GM19467 (cell line): ENCODE data around the gene CACNA1B.
"Not testable (repeated sequence)": the region's sequence is repeated elsewhere in the genome, so short reads cannot be mapped to it uniquely, and the experiment has no call there.

ENCODE experiments used
- ATAC-seq: cut with Tn5 transposase; IDR thresholded peaks from one replicate; pipeline ENCODE4 v1.9.1; 2021; ENCODE audit warnings: mild to moderate bottlenecking, moderate library complexity; ENCODE audit not compliant: unreplicated experiment

Gene CACNA1B

GRCh38 chr9:138095813-138096518 is 218.4 kb downstream of the CACNA1B start:
- no peak for ATAC-seq

GRCh38 chr9:138096519-138096845 is 218.9 kb downstream of the CACNA1B start:
- no peak for ATAC-seq

- no peak for ATAC-seq
Observed at GRCh38 chr9:138097501-138097991, 220.0 kb downstream of the CACNA1B start.

GRCh38 chr9:138098116-138098907 is 220.7 kb downstream of the CACNA1B start:
- no peak for ATAC-seq

- no peak for ATAC-seq
Observed at GRCh38 chr9:138098908-138099791, 221.6 kb downstream of the CACNA1B start.

GRCh38 chr9:138099803-138100598 is 222.4 kb downstream of the CACNA1B start:
- ATAC-seq: no peak

- ATAC-seq: no peak
Observed at GRCh38 chr9:138100711-138101350, 223.2 kb downstream of the CACNA1B start.

GRCh38 chr9:138101444-138102234 is 224.1 kb downstream of the CACNA1B start:
- ATAC-seq: no peak

- ATAC-seq: no peak
Observed at GRCh38 chr9:138102246-138103051, 224.9 kb downstream of the CACNA1B start.

- no peak for ATAC-seq
Observed at GRCh38 chr9:138103111-138103848, 225.7 kb downstream of the CACNA1B start.

- no peak for ATAC-seq
Observed at GRCh38 chr9:138103849-138104206, 226.2 kb downstream of the CACNA1B start.

GRCh38 chr9:138104251-138105122 is 226.9 kb downstream of the CACNA1B start:
- ATAC-seq: no peak

GRCh38 chr9:138105123-138105415 is 227.5 kb downstream of the CACNA1B start:
- ATAC-seq: no peak

GRCh38 chr9:138105561-138106505 is 228.3 kb downstream of the CACNA1B start:
- ATAC-seq: no peak

GRCh38 chr9:138107039-138107438 is 229.5 kb downstream of the CACNA1B start:
- not testable (repeated sequence) for ATAC-seq

GRCh38 chr9:138111607-138112006 is 234.0 kb downstream of the CACNA1B start:
- ATAC-seq: no peak
